IMR-90 (cell line): ENCODE measurements around the gene BCL2L1. TPM values are rescaled to one million over a fixed set of nuclear protein-coding genes. Genes with fewer than 3 reads are reported as not detected.

Source experiments
- ATAC-seq: fragments of 200-7000 bp; cut with Tn5 transposase; 2 replicates; pipeline ENCODE4 v1.9.1; 2020; ENCODE audit warnings: low read depth, mild to moderate bottlenecking, moderate library complexity
- BruUV-seq: library from RNA; stranded (reverse); fragments of 400-500 nt; replicated peaks from 2 replicates; lab custom pipeline; 2021; lab: Mats Ljungman, UMichigan
- CTCF ChIA-PET: fragments of 300-600 bp; formaldehyde crosslinking; extraction: SDS; loops from one replicate; lab custom pipeline; 2021; ENCODE audit warnings: antibody characterized with exemption; lab: Yijun Ruan, JAX
- POLR2A ChIA-PET: fragments of 300-600 bp; sonication (Branson Sonifier 250); formaldehyde crosslinking; loops from one replicate; lab custom pipeline; 2022; ENCODE audit warnings: antibody characterized with exemption; ENCODE audit not compliant: unreplicated experiment; lab: Charles Lee
- DNase-seq: peaks from one replicate; pipeline ENCODE4 v3.0.0; 2013
- H2AFZ ChIP-seq: replicated peaks from 2 replicates; pipeline ENCODE3; 2013; ENCODE audit warnings: low read length, mild to moderate bottlenecking; ENCODE audit not compliant: poor library complexity
- H2AK5ac ChIP-seq: 2 replicates; pipeline ENCODE4 v1.6.1; 2013; ENCODE audit warnings: low read depth, low read length, inconsistent platforms
- H2AK9ac ChIP-seq: replicated peaks from 2 replicates; pipeline ENCODE3; 2013; ENCODE audit warnings: mild to moderate bottlenecking, low read depth, low read length, moderate library complexity; ENCODE audit not compliant: poor library complexity
- H2BK120ac ChIP-seq: 2 replicates; pipeline ENCODE4 v1.6.1; 2013; ENCODE audit warnings: low read depth, low read length, inconsistent platforms
- H2BK15ac ChIP-seq: 3 replicates; pipeline ENCODE4 v1.6.1; 2013; ENCODE audit warnings: low read depth, low read length, inconsistent platforms
- H2BK20ac ChIP-seq: 2 replicates; pipeline ENCODE4 v1.6.1; 2013; ENCODE audit warnings: low read depth, mild to moderate bottlenecking, inconsistent platforms, low read length, moderate library complexity
- H2BK5ac ChIP-seq: 2 replicates; pipeline ENCODE4 v1.6.1; 2013; ENCODE audit warnings: mild to moderate bottlenecking, low read depth, low read length, inconsistent platforms; ENCODE audit not compliant: poor library complexity, severe bottlenecking
- H3K14ac ChIP-seq: replicated peaks from 2 replicates; pipeline ENCODE4 v1.6.1; 2013; ENCODE audit warnings: low read depth, low read length, inconsistent platforms
- H3K18ac ChIP-seq: 2 replicates; pipeline ENCODE4 v1.6.1; 2013; ENCODE audit warnings: low read depth, low read length, control low read depth
- H3K23ac ChIP-seq: 2 replicates; pipeline ENCODE4 v1.6.1; 2013; ENCODE audit warnings: low read depth, low read length, inconsistent platforms
- H3K27ac ChIP-seq: 2 replicates; pipeline ENCODE4 v1.5.1; 2013; ENCODE audit warnings: mild to moderate bottlenecking, control low read depth, low read length; ENCODE audit not compliant: insufficient read depth
- H3K27me3 ChIP-seq: 2 replicates; pipeline ENCODE4 v1.6.1; 2013; ENCODE audit warnings: low read length; ENCODE audit not compliant: control insufficient read depth, insufficient read depth
- H3K36me3 ChIP-seq: 2 replicates; pipeline ENCODE4 v1.6.1; 2013; ENCODE audit warnings: low read length, mixed read lengths; ENCODE audit not compliant: control insufficient read depth, insufficient read depth
- H3K4ac ChIP-seq: 2 replicates; pipeline ENCODE4 v1.6.1; 2013; ENCODE audit warnings: low read depth, low read length, inconsistent platforms
- H3K4me1 ChIP-seq: 2 replicates; pipeline ENCODE4 v1.6.1; 2013; ENCODE audit warnings: low read length, mixed read lengths; ENCODE audit not compliant: control insufficient read depth, insufficient read depth
- H3K4me2 ChIP-seq: 2 replicates; pipeline ENCODE4 v1.6.1; 2013; ENCODE audit warnings: low read depth, mild to moderate bottlenecking, control low read depth, low read length, moderate library complexity
- H3K4me3 ChIP-seq: 2 replicates; pipeline ENCODE4 v1.5.1; 2013; ENCODE audit warnings: low read depth, mild to moderate bottlenecking, control low read depth, low read length, moderate library complexity; ENCODE audit not compliant: insufficient read depth
- H3K56ac ChIP-seq: 2 replicates; pipeline ENCODE4 v1.6.1; 2013; ENCODE audit warnings: low read length, inconsistent platforms; ENCODE audit not compliant: insufficient read depth; ENCODE audit errors: extremely low read depth
- H3K79me1 ChIP-seq, 2 experiments: 2 replicates each; pipeline ENCODE4 v1.6.1; 2013; ENCODE audit warnings: low read length in 2 of 2, inconsistent platforms in 1 of 2, low read depth in 1 of 2
- H3K9ac ChIP-seq: 2 replicates; pipeline ENCODE4 v1.6.1; 2013; ENCODE audit warnings: low read depth, low read length, control low read depth
- H3K9me1 ChIP-seq: 2 replicates; pipeline ENCODE4 v1.6.1; 2013; ENCODE audit warnings: low read length, inconsistent platforms; ENCODE audit not compliant: insufficient read depth
- H3K9me3 ChIP-seq: 2 replicates; pipeline ENCODE4 v1.6.1; 2013; ENCODE audit warnings: low read length; ENCODE audit not compliant: control insufficient read depth, insufficient read depth
- H4K20me1 ChIP-seq: 2 replicates; pipeline ENCODE4 v1.6.1; 2013; ENCODE audit warnings: low read length, inconsistent platforms; ENCODE audit not compliant: insufficient read depth
- H4K5ac ChIP-seq: 2 replicates; pipeline ENCODE4 v1.6.1; 2013; ENCODE audit warnings: mild to moderate bottlenecking, low read depth, low read length, control low read depth
- H4K8ac ChIP-seq, 2 experiments: 2 replicates each; pipeline ENCODE4 v1.6.1; 2013; ENCODE audit warnings: low read depth in 2 of 2, low read length in 2 of 2, control low read depth in 1 of 2, inconsistent platforms in 1 of 2
- H4K91ac ChIP-seq: 2 replicates; pipeline ENCODE4 v1.6.1; 2013; ENCODE audit warnings: low read depth, low read length, inconsistent platforms; ENCODE audit not compliant: insufficient read depth
- MAFK ChIP-seq: IDR thresholded peaks from 2 replicates; pipeline ENCODE4 v1.6.1; 2012; ENCODE audit warnings: low read depth, low read length, improper control_type of control experiment
- MAZ ChIP-seq: IDR thresholded peaks from 2 replicates; pipeline ENCODE4 v1.6.1; 2012; ENCODE audit warnings: low read depth, mild to moderate bottlenecking, low read length, improper control_type of control experiment, moderate library complexity, borderline replicate concordance
- RAD21 ChIP-seq: IDR thresholded peaks from 2 replicates; pipeline ENCODE4 v1.6.1; 2012; ENCODE audit warnings: low read length, improper control_type of control experiment
- RCOR1 ChIP-seq: IDR thresholded peaks from 2 replicates; pipeline ENCODE4 v1.6.1; 2012; ENCODE audit warnings: mild to moderate bottlenecking, low read length, improper control_type of control experiment; ENCODE audit not compliant: insufficient replicate concordance
- SMC3 ChIP-seq: fragments of 150-350 bp; IDR thresholded peaks from 2 replicates; pipeline ENCODE4 v1.6.1; 2016; ENCODE audit warnings: low read depth, mild to moderate bottlenecking, antibody characterized with exemption, low read length, moderate library complexity
- USF2 ChIP-seq: fragments of 150-350 bp; IDR thresholded peaks from 2 replicates; pipeline ENCODE4 v1.6.1; 2017; ENCODE audit warnings: mild to moderate bottlenecking, antibody characterized with exemption, low read length, low read depth
- WGBS, 2 experiments: methylation state at CpG; one replicate each; pipeline versions ENCODE4 v1.1.5 to v1.1.7; 2013; ENCODE audit warnings: missing lambda C conversion rate in 2 of 2; ENCODE audit not compliant: insufficient read length in 1 of 2; ENCODE audit errors: extremely low coverage in 2 of 2; 5-methylcytosine and 5-hydroxymethylcytosine counted together
- dilution Hi-C: fragments of 300-500 bp; cut with HindIII; formaldehyde crosslinking; loops from one replicate; pipeline ENCODE4 v1.14.3; 2018; ENCODE audit warnings: low sequenced_read_pairs; ENCODE audit not compliant: unreplicated experiment
- in situ Hi-C: fragments of 300-500 bp; cut with MboI; formaldehyde crosslinking; loops from 3 replicates; pipeline ENCODE4 v1.14.3; 2019; ENCODE audit warnings: low sequenced_read_pairs, inconsistent platforms, mixed read lengths
- intact Hi-C: fragments of 100-400 bp; cut with micrococcal nuclease; formaldehyde crosslinking; loops from 2 replicates; pipeline ENCODE4 v1.10.0; 2022
- polyA plus RNA-seq, 3 experiments: library from polyadenylated mRNA; depleted of rRNA; stranded (reverse); fragments of >200 nt; gene quantifications; 2 replicates each; pipeline ENCODE4 v1.2.3, GENCODE V29; 2012; ENCODE audit warnings: low replicate concordance in 1 of 3
- total RNA-seq: library from RNA; depleted of rRNA; stranded (reverse); fragments of >200 nt; gene quantifications from 2 replicates; pipeline ENCODE4 v1.2.3, GENCODE V29; 2012

The BCL2L1 gene
- total and polyA plus RNA-seq, 2 of the 4 experiments (the other 2 are of a cell fraction), result 40.2 to 41.9 TPM

GRCh38 chr20:31694842-31695593 lies 27.6 kb downstream of the BCL2L1 start:
- peak overlapping the region; percentile 67; the same call in 1 of the 2 replicates for H3K18ac ChIP-seq
- peak overlapping the region; percentile 85 for H4K8ac ChIP-seq
- 100% methylated on average over 2 of the region's 5 CpGs; no CpG with 5 or more reads in 1 of the 2 experiments for WGBS, 2 experiments
- BruUV-seq, result no TSS peak
- peak overlapping the region; percentile 97 for H2BK15ac ChIP-seq
- intact Hi-C loops, result no loop called here
- no peak overlapping the region for H3K4me3 ChIP-seq
- no peaks in the 10 kb centered on the region for H3K9me3 ChIP-seq
- H2AK5ac ChIP-seq, result peak overlapping the region; percentile 95
- H3K23ac ChIP-seq, result peak overlapping the region; percentile 47
- no peak for DNase-seq
- peaks cover 35% of the 10 kb centered on the region for H3K9me1 ChIP-seq
- peak overlapping the region; percentile 83 for H4K5ac ChIP-seq
- peak overlapping the region; percentile 59 for H2BK120ac ChIP-seq
- H2BK20ac ChIP-seq, result peak overlapping the region; percentile 65; the same call in 1 of the 2 replicates
- no peak overlapping the region for H2AFZ ChIP-seq
- H3K14ac ChIP-seq, result peak overlapping the region; percentile 77
- peak overlapping the region; percentile 44 for H3K27ac ChIP-seq
- H4K91ac ChIP-seq, result peak overlapping the region; percentile 96
- POLR2A ChIA-PET, result no interaction called here
- peaks cover 32% of the 10 kb centered on the region for H3K4me1 ChIP-seq
- H3K9ac ChIP-seq, result no peak overlapping the region
- H2BK5ac ChIP-seq, result peak overlapping the region; percentile 73
- H3K36me3 ChIP-seq, result peaks cover 5% of the 10 kb centered on the region
- no peaks in the 10 kb centered on the region for H4K20me1 ChIP-seq
- CTCF ChIA-PET, result interaction anchor here (0.6 kb wide), 1 partner anchor 236 kb away, joined by 5 read pairs; no protein-coding TSS in a partner anchor
- H3K79me1 ChIP-seq, result peaks cover 43 to 78% of the 10 kb centered on the region in 2 experiments
- H3K56ac ChIP-seq, result no peak overlapping the region
- H3K4ac ChIP-seq, result peak overlapping the region; percentile 88
- ATAC-seq, result no peak
- in situ Hi-C loops, result no loop called here
- H2AK9ac ChIP-seq, result peak overlapping the region; percentile 13
- no peak for TF ChIP-seq MAFK
- no peak for TF ChIP-seq RCOR1
- TF ChIP-seq SMC3, result no peak
- no peak for TF ChIP-seq USF2
- no peak for TF ChIP-seq RAD21
- no peak for TF ChIP-seq MAZ
- dilution Hi-C loops, result no loop called here
- H3K27me3 ChIP-seq, result no peaks in the 10 kb centered on the region
- no peak overlapping the region for H3K4me2 ChIP-seq
